Fibroblast of pulmonary artery (primary cell): ENCODE results near the gene SNX19.

Experiments
- DNase-seq: peaks from one replicate; pipeline ENCODE4 v3.0.0-alpha.2; 2010; ENCODE audit warnings: low read depth
- H3K4me3 ChIP-seq: replicated peaks from 2 replicates; pipeline ENCODE4 v1.5.1; 2011; ENCODE audit warnings: low read depth, mild to moderate bottlenecking, control low read depth, low read length, moderate library complexity
- CTCF ChIP-seq: IDR thresholded peaks from 2 replicates; pipeline ENCODE4 v1.5.1; 2011; ENCODE audit warnings: mild to moderate bottlenecking, control low read depth, low read length, inconsistent platforms; ENCODE audit errors: missing control alignments

Gene SNX19

GRCh38 chr11:130874955-130875531 lies 41.2 kb downstream of the SNX19 start:
- no peak for TF ChIP-seq CTCF
- DNase-seq: no peak
- H3K4me3 ChIP-seq: no peak overlapping the region

- TF ChIP-seq CTCF: no peak
- H3K4me3 ChIP-seq: no peak overlapping the region
- DNase-seq: peak; percentile 27
Measured at GRCh38 chr11:130874396-130874795, 41.9 kb downstream of the SNX19 start.

- DNase-seq: peak; percentile 34
- H3K4me3 ChIP-seq: no peak overlapping the region
- TF ChIP-seq CTCF: no peak
Measured at GRCh38 chr11:130873761-130874160, 42.5 kb downstream of the SNX19 start.

- H3K4me3 ChIP-seq: no peak overlapping the region
- peak; percentile 59 for DNase-seq
- no peak for TF ChIP-seq CTCF
Measured at GRCh38 chr11:130872981-130873380, 43.3 kb downstream of the SNX19 start.

GRCh38 chr11:130872513-130872912 lies 43.8 kb downstream of the SNX19 start:
- TF ChIP-seq CTCF: no peak
- H3K4me3 ChIP-seq: no peak overlapping the region
- no peak for DNase-seq

GRCh38 chr11:130872102-130872501 lies 44.2 kb downstream of the SNX19 start:
- TF ChIP-seq CTCF: no peak
- no peak overlapping the region for H3K4me3 ChIP-seq
- no peak for DNase-seq

- H3K4me3 ChIP-seq: no peak overlapping the region
- no peak for TF ChIP-seq CTCF
- no peak for DNase-seq
Measured at GRCh38 chr11:130871616-130872015, 44.7 kb downstream of the SNX19 start.
